Measurements from ENCODE around the gene AP4S1.
A peak's percentile ranks its signal among the peaks of the same experiment; 100 is the strongest.
"Not testable (repeated sequence)": the region's sequence is repeated elsewhere in the genome, so short reads cannot be mapped to it uniquely, and the experiment has no call there.

Gene AP4S1

GRCh38 chr14:31025367-31026076, at the start of gene AP4S1:
TSS of gene AP4S1 (plus strand) at chr14:31025649. CDS start at chr14:31066197, 40,548 bp downstream.
- H3K4me1 ChIP-seq (ENCODE audit: insufficient read depth, low read length), result peaks cover 12% of the 10 kb centered on the region; the same call in 1 of the 2 replicates

DNA sequence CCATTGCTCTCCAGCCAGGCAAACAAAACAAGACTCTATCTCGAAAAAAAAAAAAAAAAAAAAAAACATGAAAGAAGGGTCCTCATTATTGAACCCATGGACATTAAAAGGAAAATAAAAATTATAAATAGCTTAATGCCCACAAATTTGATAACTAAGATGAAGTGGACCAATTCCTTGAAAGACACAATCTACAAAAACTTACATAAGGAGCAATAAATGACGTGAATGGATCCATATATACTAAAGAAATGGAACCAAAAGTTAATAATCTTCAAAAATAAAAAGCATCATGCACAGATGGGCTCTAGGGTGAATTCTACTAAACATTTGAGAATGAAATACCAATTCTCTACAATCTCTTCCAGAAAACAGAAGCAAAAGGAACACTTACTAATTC, 47.7 kb upstream of the AP4S1 start:
- Histone ChIP-seq H3K36me3 (ENCODE audit: insufficient read depth, low read depth, low read length) (no peaks in the 10 kb centered on the region), H3K27me3 (ENCODE audit: insufficient read depth, low read length) (no peaks in the 10 kb centered on the region), H3K9ac (ENCODE audit: low read depth, low read length) (no peak overlapping the region), H3K9me3 (ENCODE audit: insufficient read depth, low read depth, low read length) (no peaks in the 10 kb centered on the region), H3K4me1 (ENCODE audit: insufficient read depth, low read length) (no peaks in the 10 kb centered on the region), H3K27ac (ENCODE audit: low read length) (no peak overlapping the region), H3K4me3 (ENCODE audit: low read length) (no peak overlapping the region)

More at GRCh38 chr14:31025367-31026076, at the start of gene AP4S1:
- peaks cover 9% of the 10 kb centered on the region; the same call in 1 of the 2 replicates for H3K36me3 ChIP-seq (ENCODE audit: insufficient read depth, low read depth, low read length)
- H3K4me3 ChIP-seq (ENCODE audit: low read length), result peak within 1 kb of the TSS; percentile 81
- no peaks in the 10 kb centered on the region for H3K27me3 ChIP-seq (ENCODE audit: insufficient read depth, low read length)
- H3K9ac ChIP-seq (ENCODE audit: low read depth, low read length), result peak within 1 kb of the TSS; percentile 98
- peak within 1 kb of the TSS; percentile 85 for H3K27ac ChIP-seq (ENCODE audit: low read length)
- no peaks in the 10 kb centered on the region for H3K9me3 ChIP-seq (ENCODE audit: insufficient read depth, low read depth, low read length)

DNA sequence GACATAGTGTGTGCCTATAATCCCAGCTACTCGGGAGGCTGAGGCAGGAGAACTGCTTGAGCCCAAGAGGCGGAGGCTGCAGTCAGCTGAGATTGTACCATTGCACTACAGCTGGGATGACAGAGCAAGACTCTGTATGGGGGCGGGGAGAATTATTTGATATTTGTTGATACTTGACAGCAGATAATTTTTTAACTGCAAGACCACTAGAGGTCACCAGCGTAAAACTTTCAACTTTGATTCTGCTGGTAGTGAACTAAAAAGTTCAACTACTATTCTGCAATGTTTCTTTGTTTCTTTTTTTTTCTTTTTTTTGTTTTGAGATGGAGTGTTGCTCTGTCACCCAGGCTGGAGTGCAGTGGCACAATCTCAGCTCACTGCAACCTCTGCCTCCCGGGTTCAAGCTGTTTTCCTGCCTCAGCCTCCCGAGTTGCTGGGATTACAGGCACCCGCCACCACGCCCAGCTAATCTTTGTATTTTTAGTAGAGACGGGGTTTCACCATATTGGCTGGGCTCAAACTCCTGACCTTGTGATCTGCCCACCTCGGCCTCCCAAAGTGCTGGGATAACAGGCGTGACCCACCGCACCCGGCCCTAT, 45.2 kb upstream of the AP4S1 start:
- H3K27me3 ChIP-seq (ENCODE audit: insufficient read depth, low read length); H3K4me1 ChIP-seq (ENCODE audit: insufficient read depth, low read length); H3K27ac ChIP-seq (ENCODE audit: low read length); H3K4me3 ChIP-seq (ENCODE audit: low read length); H3K36me3 ChIP-seq (ENCODE audit: insufficient read depth, low read depth, low read length); H3K9me3 ChIP-seq (ENCODE audit: insufficient read depth, low read depth, low read length); H3K9ac ChIP-seq (ENCODE audit: low read depth, low read length): not testable (repeated sequence)

GRCh38 chr14:30980980-30981379, 44.5 kb upstream of the AP4S1 start:
- H3K9me3 ChIP-seq (ENCODE audit: insufficient read depth, low read depth, low read length), result no peaks in the 10 kb centered on the region
- H3K27me3 ChIP-seq (ENCODE audit: insufficient read depth, low read length), result no peaks in the 10 kb centered on the region
- H3K4me1 ChIP-seq (ENCODE audit: insufficient read depth, low read length), result no peaks in the 10 kb centered on the region
- no peak overlapping the region for H3K27ac ChIP-seq (ENCODE audit: low read length)
- no peaks in the 10 kb centered on the region for H3K36me3 ChIP-seq (ENCODE audit: insufficient read depth, low read depth, low read length)
- H3K4me3 ChIP-seq (ENCODE audit: low read length), result no peak overlapping the region
- H3K9ac ChIP-seq (ENCODE audit: low read depth, low read length), result no peak overlapping the region

GRCh38 chr14:30982533-30982932, 42.9 kb upstream of the AP4S1 start:
- Histone ChIP-seq H3K4me3 (ENCODE audit: low read length) (no peak overlapping the region), H3K4me1 (ENCODE audit: insufficient read depth, low read length) (no peaks in the 10 kb centered on the region), H3K27ac (ENCODE audit: low read length) (no peak overlapping the region), H3K9ac (ENCODE audit: low read depth, low read length) (no peak overlapping the region), H3K27me3 (ENCODE audit: insufficient read depth, low read length) (no peaks in the 10 kb centered on the region), H3K36me3 (ENCODE audit: insufficient read depth, low read depth, low read length) (no peaks in the 10 kb centered on the region), H3K9me3 (ENCODE audit: insufficient read depth, low read depth, low read length) (no peaks in the 10 kb centered on the region)

- H3K27ac ChIP-seq (ENCODE audit: low read length), result no peak overlapping the region
These were observed 41.6 kb upstream of the AP4S1 start for GRCh38 chr14:30983858-30984257.

GRCh38 chr14:30985796-30986195, 39.7 kb upstream of the AP4S1 start:
- Histone ChIP-seq H3K27me3 (ENCODE audit: insufficient read depth, low read length) (no peaks in the 10 kb centered on the region), H3K4me1 (ENCODE audit: insufficient read depth, low read length) (no peaks in the 10 kb centered on the region), H3K9ac (ENCODE audit: low read depth, low read length) (no peak overlapping the region), H3K27ac (ENCODE audit: low read length) (no peak overlapping the region), H3K9me3 (ENCODE audit: insufficient read depth, low read depth, low read length) (no peaks in the 10 kb centered on the region), H3K4me3 (ENCODE audit: low read length) (no peak overlapping the region), H3K36me3 (ENCODE audit: insufficient read depth, low read depth, low read length) (0 out of 2 replicates have a peak, but pooled peaks cover 2% of the 10 kb centered on the region)

More at GRCh38 chr14:30983858-30984257, 41.6 kb upstream of the AP4S1 start:
- no peaks in the 10 kb centered on the region for H3K27me3 ChIP-seq (ENCODE audit: insufficient read depth, low read length)
- no peaks in the 10 kb centered on the region for H3K9me3 ChIP-seq (ENCODE audit: insufficient read depth, low read depth, low read length)
- no peaks in the 10 kb centered on the region for H3K4me1 ChIP-seq (ENCODE audit: insufficient read depth, low read length)
- no peak overlapping the region for H3K4me3 ChIP-seq (ENCODE audit: low read length)
- H3K36me3 ChIP-seq (ENCODE audit: insufficient read depth, low read depth, low read length), result no peaks in the 10 kb centered on the region
- no peak overlapping the region for H3K9ac ChIP-seq (ENCODE audit: low read depth, low read length)

- Histone ChIP-seq H3K27ac (ENCODE audit: low read length) (no peak overlapping the region), H3K36me3 (ENCODE audit: insufficient read depth, low read depth, low read length) (0 out of 2 replicates have a peak, but pooled peaks cover 3% of the 10 kb centered on the region), H3K9me3 (ENCODE audit: insufficient read depth, low read depth, low read length) (no peaks in the 10 kb centered on the region), H3K9ac (ENCODE audit: low read depth, low read length) (no peak overlapping the region), H3K4me1 (ENCODE audit: insufficient read depth, low read length) (peaks cover 3% of the 10 kb centered on the region; the same call in 1 of the 2 replicates), H3K27me3 (ENCODE audit: insufficient read depth, low read length) (no peaks in the 10 kb centered on the region), H3K4me3 (ENCODE audit: low read length) (no peak overlapping the region)
These were observed 36.9 kb upstream of the AP4S1 start for GRCh38 chr14:30988509-30988908.

DNA sequence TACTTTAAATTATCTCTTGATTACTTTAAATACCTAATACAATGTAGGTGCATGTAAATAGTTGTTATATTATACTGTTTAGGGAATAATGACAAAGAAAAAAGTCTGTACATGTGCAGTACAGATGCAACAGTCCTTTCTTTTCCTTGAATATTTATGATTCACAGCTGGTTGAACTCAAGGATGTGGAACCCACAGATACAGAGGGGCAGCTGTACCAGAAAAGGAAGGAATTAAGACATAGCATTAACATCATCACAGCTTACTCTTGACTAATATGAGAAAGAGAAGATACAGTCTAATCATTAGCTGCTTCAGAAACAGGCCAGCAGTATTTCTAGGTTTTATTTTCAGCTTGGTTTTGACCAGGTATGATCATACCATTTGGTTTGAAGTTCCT, 34.7 kb upstream of the AP4S1 start:
- no peak overlapping the region for H3K9ac ChIP-seq (ENCODE audit: low read depth, low read length)
- no peak overlapping the region for H3K4me3 ChIP-seq (ENCODE audit: low read length)
- 0 out of 2 replicates have a peak, but pooled peaks cover 3% of the 10 kb centered on the region for H3K36me3 ChIP-seq (ENCODE audit: insufficient read depth, low read depth, low read length)
- no peak overlapping the region for H3K27ac ChIP-seq (ENCODE audit: low read length)
- H3K9me3 ChIP-seq (ENCODE audit: insufficient read depth, low read depth, low read length), result no peaks in the 10 kb centered on the region
- no peaks in the 10 kb centered on the region for H3K27me3 ChIP-seq (ENCODE audit: insufficient read depth, low read length)
- peaks cover 14% of the 10 kb centered on the region; the same call in 1 of the 2 replicates for H3K4me1 ChIP-seq (ENCODE audit: insufficient read depth, low read length)

DNA sequence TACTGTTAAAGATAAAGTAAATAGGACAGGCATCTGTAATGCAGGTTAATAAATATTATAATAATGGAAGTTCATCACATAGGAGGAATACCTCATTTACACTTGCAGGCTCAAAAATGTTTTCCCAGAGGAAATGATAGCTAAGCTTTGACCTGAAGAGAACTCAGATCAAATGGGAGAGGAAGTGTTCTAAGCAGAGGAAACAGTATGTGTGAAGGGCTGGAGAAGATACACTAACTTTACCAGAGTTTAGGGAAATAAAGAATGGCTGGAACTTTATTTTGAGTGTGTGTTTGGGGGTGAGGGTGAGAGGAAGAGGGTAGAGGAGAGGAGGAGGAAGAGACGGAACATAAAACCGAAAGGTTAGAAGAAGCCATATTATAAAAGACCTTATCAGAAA, 34.0 kb upstream of the AP4S1 start:
- H3K36me3 ChIP-seq (ENCODE audit: insufficient read depth, low read depth, low read length), result 0 out of 2 replicates have a peak, but pooled peaks cover 3% of the 10 kb centered on the region
- no peak overlapping the region for H3K9ac ChIP-seq (ENCODE audit: low read depth, low read length)
- no peak overlapping the region for H3K4me3 ChIP-seq (ENCODE audit: low read length)
- H3K27ac ChIP-seq (ENCODE audit: low read length), result no peak overlapping the region
- peaks cover 18% of the 10 kb centered on the region; the same call in 1 of the 2 replicates for H3K4me1 ChIP-seq (ENCODE audit: insufficient read depth, low read length)
- no peaks in the 10 kb centered on the region for H3K27me3 ChIP-seq (ENCODE audit: insufficient read depth, low read length)
- H3K9me3 ChIP-seq (ENCODE audit: insufficient read depth, low read depth, low read length), result no peaks in the 10 kb centered on the region

DNA sequence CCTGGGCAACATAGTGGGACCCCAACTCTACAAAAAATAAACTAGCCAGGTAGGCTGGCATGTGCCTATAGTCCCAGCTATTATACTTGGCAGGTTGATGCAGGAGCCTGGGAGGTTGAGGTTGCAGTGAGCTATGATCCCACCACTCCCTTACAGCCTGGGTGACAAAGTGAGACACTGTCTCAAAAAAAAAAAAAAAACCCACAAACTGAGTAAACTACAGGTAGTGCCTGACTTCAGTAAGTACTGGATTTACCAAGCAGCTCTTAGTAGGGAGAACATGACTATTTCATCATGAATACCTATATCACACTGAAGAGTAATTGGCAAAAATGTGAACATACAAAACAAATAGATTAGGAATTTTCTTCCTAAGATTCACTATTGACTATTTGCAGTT, 32.4 kb upstream of the AP4S1 start:
- no peaks in the 10 kb centered on the region for H3K9me3 ChIP-seq (ENCODE audit: insufficient read depth, low read depth, low read length)
- no peak overlapping the region for H3K27ac ChIP-seq (ENCODE audit: low read length)
- no peak overlapping the region for H3K9ac ChIP-seq (ENCODE audit: low read depth, low read length)
- peaks cover 31% of the 10 kb centered on the region for H3K4me1 ChIP-seq (ENCODE audit: insufficient read depth, low read length)
- H3K36me3 ChIP-seq (ENCODE audit: insufficient read depth, low read depth, low read length), result 0 out of 2 replicates have a peak, but pooled peaks cover 3% of the 10 kb centered on the region
- H3K27me3 ChIP-seq (ENCODE audit: insufficient read depth, low read length), result no peaks in the 10 kb centered on the region
- H3K4me3 ChIP-seq (ENCODE audit: low read length), result no peak overlapping the region

Measured in iPS-20b (cell line).